GM18873 (cell line): Measurements from ENCODE around the gene SZT2.
"Not testable (repeated sequence)": the region's sequence is repeated elsewhere in the genome, so short reads cannot be mapped to it uniquely, and the experiment has no call there.

ENCODE experiments used
- ATAC-seq: cut with Tn5 transposase; IDR thresholded peaks from one replicate; pipeline ENCODE4 v1.9.1; 2021; ENCODE audit warnings: mild to moderate bottlenecking, moderate library complexity, moderate number of reproducible peaks; ENCODE audit not compliant: unreplicated experiment, low FRiP score

Gene SZT2

GRCh38 chr1:43383449-43383848 is 6.2 kb upstream of the SZT2 start:
- no peak for ATAC-seq

- ATAC-seq, result no peak
These were observed 3.0 kb upstream of the SZT2 start for GRCh38 chr1:43386676-43387075.

- ATAC-seq, result no peak
These were observed 1.6 kb upstream of the SZT2 start for GRCh38 chr1:43387976-43388599.

- no peak for ATAC-seq
These were observed 1.1 kb upstream of the SZT2 start for GRCh38 chr1:43388613-43389012.

- no peak for ATAC-seq
These were observed 3.0 kb downstream of the SZT2 start for GRCh38 chr1:43392702-43393101.

GRCh38 chr1:43395523-43395922 is 5.8 kb downstream of the SZT2 start:
- no peak for ATAC-seq

- ATAC-seq, result no peak
These were observed 6.4 kb downstream of the SZT2 start for GRCh38 chr1:43396059-43396458.

- ATAC-seq, result no peak
These were observed 8.5 kb downstream of the SZT2 start for GRCh38 chr1:43398227-43398626.

GRCh38 chr1:43400441-43400840 is 10.7 kb downstream of the SZT2 start:
- ATAC-seq, result not testable (repeated sequence)

GRCh38 chr1:43402089-43402865 is 12.6 kb downstream of the SZT2 start:
- ATAC-seq, result no peak

GRCh38 chr1:43404353-43404752 is 14.7 kb downstream of the SZT2 start:
- ATAC-seq, result no peak

- no peak for ATAC-seq
These were observed 15.6 kb downstream of the SZT2 start for GRCh38 chr1:43405219-43405875.

GRCh38 chr1:43405876-43406234 is 16.2 kb downstream of the SZT2 start:
- ATAC-seq, result no peak

- no peak for ATAC-seq
These were observed 20.9 kb downstream of the SZT2 start for GRCh38 chr1:43410571-43410970.

- not testable (repeated sequence) for ATAC-seq
These were observed 23.7 kb downstream of the SZT2 start for GRCh38 chr1:43413426-43413825.

GRCh38 chr1:43414634-43415223 is 25.0 kb downstream of the SZT2 start:
- ATAC-seq, result no peak

GRCh38 chr1:43415901-43416300 is 26.2 kb downstream of the SZT2 start:
- ATAC-seq, result no peak

GRCh38 chr1:43418858-43419257 is 29.2 kb downstream of the SZT2 start:
- no peak for ATAC-seq

- ATAC-seq, result no peak
These were observed 30.1 kb downstream of the SZT2 start for GRCh38 chr1:43419627-43420425.

- no peak for ATAC-seq
These were observed 31.2 kb downstream of the SZT2 start for GRCh38 chr1:43420874-43421273.

GRCh38 chr1:43421396-43421795 is 31.7 kb downstream of the SZT2 start:
- no peak for ATAC-seq
